DMS79 (cell line): ENCODE results near the gene NAV2.
A peak's percentile ranks its signal among the peaks of the same experiment; 100 is the strongest.

Source experiments
- DNase-seq: peaks from one replicate; lab custom pipeline; 2025; lab: John Stamatoyannopoulos, UW

Gene NAV2

GRCh38 chr11:19746086-19746485 lies 33.4 kb downstream of the NAV2 start:
- DNase-seq: no peak

GRCh38 chr11:19747634-19748033 lies 35.0 kb downstream of the NAV2 start:
- DNase-seq: no peak

- DNase-seq: no peak
These were observed 38.4 kb downstream of the NAV2 start for GRCh38 chr11:19751055-19751454.

- DNase-seq: peak; percentile 82
These were observed 40.9 kb downstream of the NAV2 start for GRCh38 chr11:19753451-19754106.

- no peak for DNase-seq
These were observed 44.2 kb downstream of the NAV2 start for GRCh38 chr11:19756675-19757475.

GRCh38 chr11:19759389-19759788 lies 46.8 kb downstream of the NAV2 start:
- no peak for DNase-seq

- DNase-seq: no peak
These were observed 49.6 kb downstream of the NAV2 start for GRCh38 chr11:19762266-19762665.

GRCh38 chr11:19763330-19763729 lies 50.7 kb downstream of the NAV2 start:
- no peak for DNase-seq

- DNase-seq: no peak
These were observed 53.6 kb downstream of the NAV2 start for GRCh38 chr11:19766206-19766605.

- no peak for DNase-seq
These were observed 54.2 kb downstream of the NAV2 start for GRCh38 chr11:19766810-19767209.

GRCh38 chr11:19767627-19768151 lies 55.1 kb downstream of the NAV2 start:
- no peak for DNase-seq

GRCh38 chr11:19768197-19768596 lies 55.6 kb downstream of the NAV2 start:
- no peak for DNase-seq

GRCh38 chr11:19768815-19769214 lies 56.2 kb downstream of the NAV2 start:
- no peak for DNase-seq

- DNase-seq: no peak
These were observed 57.2 kb downstream of the NAV2 start for GRCh38 chr11:19769820-19770219.

GRCh38 chr11:19770277-19770676 lies 57.6 kb downstream of the NAV2 start:
- no peak for DNase-seq

- DNase-seq: no peak
These were observed 58.8 kb downstream of the NAV2 start for GRCh38 chr11:19771463-19771862.

- DNase-seq: no peak
These were observed 59.8 kb downstream of the NAV2 start for GRCh38 chr11:19772480-19772879.

GRCh38 chr11:19774329-19774728 lies 61.7 kb downstream of the NAV2 start:
- DNase-seq: no peak

GRCh38 chr11:19774817-19775580 lies 62.4 kb downstream of the NAV2 start:
- no peak for DNase-seq

GRCh38 chr11:19775622-19776021 lies 63.0 kb downstream of the NAV2 start:
- no peak for DNase-seq

- no peak for DNase-seq
These were observed 64.4 kb downstream of the NAV2 start for GRCh38 chr11:19777039-19777376.

GRCh38 chr11:19777377-19778102 lies 64.9 kb downstream of the NAV2 start:
- DNase-seq: no peak
